SK-N-DZ (cell line): ENCODE results near the gene MEAK7.

ENCODE experiments used
- DNase-seq: peaks from one replicate; pipeline ENCODE4 v3.0.0-alpha.2; 2015; ENCODE audit warnings: low spot score

Gene MEAK7

DNA sequence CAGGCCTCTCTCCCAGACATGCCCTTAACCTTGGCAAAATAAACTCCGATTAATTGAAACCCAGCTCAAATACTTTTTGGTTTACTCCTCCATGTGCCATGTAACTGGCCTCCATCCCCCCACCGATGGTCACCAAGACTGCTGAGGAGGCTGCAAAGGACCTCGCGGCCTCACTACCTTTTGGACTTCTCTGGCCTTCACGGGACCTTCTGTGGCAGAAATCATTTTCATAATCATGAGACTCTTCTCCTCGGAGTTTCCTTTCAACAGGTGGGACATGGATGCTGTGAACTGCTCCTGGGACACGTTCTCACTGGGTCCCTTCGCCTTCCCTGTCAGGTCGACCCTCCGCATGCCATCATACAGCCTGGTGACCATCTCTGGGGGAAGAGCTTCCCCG lies 9.0 kb downstream of the MEAK7 start:
- no peak for DNase-seq

GRCh38 chr16:84489131-84489530 lies 15.3 kb downstream of the MEAK7 start:
- DNase-seq = no peak

GRCh38 chr16:84487358-84487757 lies 17.1 kb downstream of the MEAK7 start:
- DNase-seq = no peak

- DNase-seq = no peak
Measured at GRCh38 chr16:84486551-84487235, 17.8 kb downstream of the MEAK7 start.

DNA sequence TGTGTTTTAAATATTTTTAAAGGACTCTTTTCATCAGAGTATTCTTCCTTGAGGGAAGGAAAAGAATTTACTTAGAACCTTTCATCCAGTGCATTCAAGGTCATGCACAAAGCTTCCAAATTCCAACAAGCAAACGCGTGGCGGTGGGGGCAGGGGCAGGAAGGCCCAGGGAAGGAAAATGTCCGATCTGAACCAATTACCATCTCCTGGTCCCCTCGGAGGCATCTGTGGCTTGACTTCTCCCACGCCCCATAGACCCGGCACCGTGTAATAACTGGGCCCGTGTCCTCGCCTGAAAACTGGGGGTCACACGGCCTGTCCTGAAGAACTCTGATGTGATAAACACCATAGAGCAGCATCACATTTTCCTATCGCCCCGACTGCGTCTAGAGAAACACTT lies 18.3 kb downstream of the MEAK7 start:
- no peak for DNase-seq

DNA sequence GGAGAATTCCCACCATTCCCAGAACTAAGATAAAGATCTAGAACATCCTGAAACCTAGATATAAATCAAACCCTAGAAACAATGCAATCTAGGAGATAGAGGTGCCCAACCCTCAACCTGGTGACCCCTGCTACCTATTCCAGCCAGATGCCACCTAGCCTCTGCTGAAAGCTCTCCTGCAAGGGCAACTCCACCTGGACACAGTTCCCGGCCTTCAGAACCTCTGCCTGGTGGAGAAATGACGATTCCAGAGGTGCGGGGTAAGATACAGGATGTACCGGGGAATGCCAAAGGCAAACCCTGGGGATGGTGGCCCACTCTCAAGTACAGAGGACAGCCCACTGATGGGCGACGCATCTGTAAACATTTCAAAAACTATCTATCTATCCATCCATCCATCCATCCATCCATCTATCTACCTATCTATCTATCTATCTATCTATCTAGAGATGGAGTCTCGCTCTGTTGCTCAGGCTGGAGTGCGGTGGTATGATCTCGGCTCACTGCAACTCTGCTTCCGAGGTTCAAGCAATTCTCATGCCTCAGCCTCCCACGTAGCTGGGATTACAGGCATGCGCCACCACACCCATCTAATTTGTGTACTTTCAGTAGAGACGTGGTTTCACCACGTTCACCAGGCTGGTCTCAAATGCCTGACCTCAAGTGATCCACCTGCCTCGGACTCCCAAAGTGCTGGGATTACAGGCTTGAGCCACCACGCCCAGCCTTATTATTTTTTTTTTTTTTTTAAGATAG lies 19.0 kb downstream of the MEAK7 start:
- no peak for DNase-seq

GRCh38 chr16:84484579-84485254 lies 19.7 kb downstream of the MEAK7 start:
- DNase-seq = peak; percentile 31

DNA sequence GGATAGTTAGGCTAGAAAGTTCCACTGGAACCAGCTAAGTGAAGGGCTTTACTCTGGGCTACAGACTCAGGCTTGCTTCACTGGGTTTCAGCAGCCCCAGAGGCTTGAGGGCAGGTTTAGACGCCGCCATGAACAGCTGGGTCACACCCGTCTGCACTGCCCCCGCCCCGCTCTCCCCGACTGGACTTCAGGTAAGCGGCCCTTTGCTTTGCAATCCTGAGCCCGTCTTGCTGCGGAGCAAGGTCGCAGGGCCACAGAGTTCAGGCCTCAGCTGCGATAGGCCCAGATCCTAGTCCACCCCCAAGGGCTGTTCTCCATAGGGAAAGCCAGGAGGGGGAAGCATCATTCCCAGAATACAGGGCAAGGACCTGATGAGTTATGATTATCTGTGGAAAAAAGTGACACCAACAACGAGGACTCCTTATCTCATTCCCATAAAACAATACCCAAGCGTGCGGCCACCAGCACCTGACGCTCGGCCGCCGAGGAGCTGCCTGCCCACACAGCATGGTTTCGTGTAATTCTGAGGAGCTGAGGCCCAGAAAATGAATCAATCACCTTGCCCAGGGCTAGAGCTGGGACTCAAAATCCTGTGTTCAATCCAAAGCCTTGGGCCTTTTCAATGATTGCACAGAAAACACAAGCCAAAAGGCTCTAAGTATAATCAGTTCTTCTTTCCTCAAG lies 20.4 kb downstream of the MEAK7 start:
- no peak for DNase-seq

DNA sequence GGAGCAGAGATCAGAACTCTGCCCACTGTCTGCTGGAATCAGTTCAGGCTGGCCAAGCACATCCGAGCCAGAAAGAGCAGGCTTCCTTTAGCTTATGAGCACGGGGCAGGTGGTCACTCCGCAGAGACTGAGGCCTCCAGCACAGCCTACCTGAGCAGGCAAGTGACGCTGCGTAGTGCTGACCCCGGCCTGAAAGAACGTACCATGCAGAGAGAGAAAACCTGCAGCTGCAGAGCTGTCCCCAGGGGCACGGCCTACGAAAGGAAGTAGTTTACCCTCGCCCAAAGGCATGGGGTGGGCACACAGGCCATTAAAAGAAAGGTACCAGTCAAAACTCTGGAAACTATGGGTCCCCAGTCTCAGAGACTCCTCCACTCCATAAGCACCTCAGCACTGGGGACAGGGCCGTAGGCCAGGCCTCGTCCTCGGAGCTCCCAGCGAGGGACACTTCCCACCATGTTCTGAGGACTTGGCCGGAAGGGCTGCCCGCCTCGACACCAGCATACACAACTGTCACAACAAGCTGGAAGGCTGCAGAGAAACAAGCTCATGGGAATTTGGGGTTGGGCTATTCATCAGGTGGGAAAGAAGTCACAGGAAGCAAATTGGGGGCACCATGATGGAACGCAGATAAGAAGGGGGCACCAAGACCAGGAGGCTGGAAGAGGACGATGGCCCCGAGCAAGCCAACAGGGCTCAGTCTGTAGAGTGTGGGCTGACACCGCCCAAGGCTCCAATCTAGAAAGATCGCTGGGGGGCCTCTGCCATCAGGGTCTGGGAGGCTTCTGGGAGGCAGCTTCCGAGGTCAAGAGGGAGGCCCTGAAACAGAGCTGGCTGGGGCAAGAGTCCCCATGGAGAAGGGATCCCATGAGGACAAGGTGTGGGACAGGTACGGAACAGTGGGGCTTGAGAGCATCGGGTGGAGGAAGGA lies 21.2 kb downstream of the MEAK7 start:
- DNase-seq = no peak

GRCh38 chr16:84482001-84482891 lies 22.2 kb downstream of the MEAK7 start:
- DNase-seq = no peak

- no peak for DNase-seq
Measured at GRCh38 chr16:84481051-84481735, 23.3 kb downstream of the MEAK7 start.

GRCh38 chr16:84479716-84480450 lies 24.6 kb downstream of the MEAK7 start:
- DNase-seq = no peak

DNA sequence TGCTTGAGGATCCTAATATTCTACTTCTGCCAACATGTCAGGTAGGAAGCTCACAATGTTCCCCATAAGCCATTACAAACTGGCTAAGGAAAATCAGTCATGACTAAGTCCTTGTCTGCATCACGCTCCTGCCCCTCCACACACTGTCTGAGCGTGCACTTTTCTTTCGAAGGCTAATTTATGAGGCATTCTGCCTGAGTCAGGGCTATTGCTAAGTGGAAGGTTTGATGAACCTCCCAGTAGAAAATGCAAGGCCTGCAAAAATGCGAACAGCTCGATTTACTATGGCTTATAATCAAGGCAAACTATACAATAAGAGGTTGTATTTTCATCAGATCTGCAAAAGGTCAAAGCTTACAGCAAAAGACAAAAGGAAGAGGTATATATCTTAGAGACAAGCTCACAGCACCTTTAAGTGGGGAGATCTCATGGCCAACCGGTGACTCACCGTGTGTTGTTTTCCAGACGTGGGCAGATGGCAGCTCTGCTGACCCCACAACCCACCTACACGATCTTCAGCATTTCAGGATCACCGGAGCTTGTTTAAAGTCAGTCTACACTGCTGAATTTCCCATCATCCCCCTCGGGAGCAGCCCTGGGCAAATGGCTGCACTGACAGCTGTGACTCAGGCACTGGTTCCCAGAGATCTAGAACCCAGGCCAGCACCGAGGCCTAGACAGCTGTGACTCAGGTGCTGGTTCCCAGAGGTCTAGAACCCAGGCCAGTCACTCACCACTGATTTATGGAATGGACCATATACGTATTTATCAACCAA lies 26.1 kb downstream of the MEAK7 start:
- DNase-seq = no peak

DNA sequence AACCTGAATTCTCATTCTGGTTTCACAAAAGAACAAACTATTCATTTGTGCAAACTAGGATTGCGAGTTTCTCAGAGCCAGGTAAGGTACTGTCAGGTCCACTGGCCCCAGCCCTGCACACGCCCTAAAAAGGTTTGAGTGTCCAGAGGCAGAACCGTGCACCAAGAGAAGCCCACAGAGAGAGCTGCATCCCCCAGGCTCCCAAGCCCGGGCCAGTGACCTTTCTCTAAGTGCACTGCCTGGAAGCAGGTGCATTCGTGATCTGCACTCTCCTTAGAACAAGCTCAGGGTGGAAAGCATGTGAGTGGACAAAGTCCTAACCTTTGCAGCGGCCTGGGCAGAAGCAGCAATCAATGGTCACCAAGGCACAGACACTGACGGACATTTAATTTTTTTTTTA lies 26.8 kb downstream of the MEAK7 start:
- DNase-seq = no peak

DNA sequence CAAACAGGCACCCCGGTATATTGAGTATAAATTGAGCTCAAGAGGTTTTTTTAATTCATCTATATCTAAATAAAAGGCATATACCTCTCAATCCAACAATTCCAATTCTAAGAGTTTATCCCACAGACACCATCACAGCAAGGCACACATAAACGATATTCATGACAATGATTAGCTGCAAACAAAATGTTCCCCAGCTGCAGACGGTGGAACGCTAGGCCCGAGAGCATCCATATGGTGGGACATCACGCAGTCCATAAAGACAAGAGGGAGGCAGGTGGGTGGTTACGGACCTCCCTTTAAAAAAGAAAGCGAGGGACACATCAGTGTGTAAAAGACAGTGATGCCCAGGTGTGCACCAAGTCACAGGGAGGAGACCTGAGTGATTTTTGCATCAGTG lies 28.1 kb downstream of the MEAK7 start:
- no peak for DNase-seq

- DNase-seq = no peak
Measured at GRCh38 chr16:84475643-84476240, 28.7 kb downstream of the MEAK7 start.

DNA sequence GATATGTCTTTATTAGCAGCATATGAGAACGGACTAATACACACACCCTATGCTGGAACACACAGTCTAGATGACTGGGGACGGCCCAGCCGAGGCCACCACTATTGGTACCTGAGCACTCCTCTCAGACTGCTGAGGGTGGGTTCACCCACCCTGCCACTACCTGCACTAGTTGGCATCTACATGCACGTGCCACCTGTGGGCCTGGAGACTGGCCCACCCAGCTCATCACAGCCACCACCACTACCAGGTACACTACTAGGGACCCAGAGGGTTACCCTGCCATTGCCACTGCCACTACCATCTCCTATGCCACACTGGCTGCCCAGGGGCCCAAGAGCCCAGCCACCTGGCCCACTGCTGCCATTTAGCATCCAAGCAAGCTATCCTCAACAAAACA lies 32.5 kb downstream of the MEAK7 start:
- no peak for DNase-seq

DNA sequence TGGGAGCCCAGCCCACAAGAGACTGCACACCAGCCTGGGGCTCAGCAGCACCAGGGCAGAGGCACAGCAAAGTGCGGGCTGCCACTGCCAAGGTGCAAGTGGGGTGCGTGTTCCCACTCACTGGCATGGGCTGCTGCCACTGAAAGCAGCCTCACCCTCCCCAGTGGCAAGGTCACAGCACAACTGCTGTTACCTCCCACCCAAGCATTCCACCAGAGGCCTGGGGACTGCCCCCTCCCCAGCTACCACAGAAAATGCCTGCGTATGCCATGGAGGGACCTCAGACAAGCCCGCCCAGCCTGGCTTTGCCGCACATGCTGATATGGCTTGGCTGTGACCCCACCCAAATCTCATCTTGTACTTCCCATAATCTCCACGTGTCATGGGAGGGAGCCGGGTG lies 33.1 kb downstream of the MEAK7 start:
- DNase-seq = no peak
